GM19324 (cell line): ENCODE results near the gene EDARADD.

Experiments
- ATAC-seq: cut with Tn5 transposase; IDR thresholded peaks from one replicate; pipeline ENCODE4 v1.9.1; 2021; ENCODE audit warnings: mild to moderate bottlenecking, moderate library complexity; ENCODE audit not compliant: unreplicated experiment, low FRiP score

The EDARADD gene

GRCh38 chr1:236391008-236391407, 3.1 kb upstream of the EDARADD start:
- no peak for ATAC-seq

GRCh38 chr1:236392182-236392581, 1.9 kb upstream of the EDARADD start:
- no peak for ATAC-seq

GRCh38 chr1:236394879-236395229, 768 bp downstream of the EDARADD start:
- ATAC-seq: peak; percentile 19

GRCh38 chr1:236395230-236395946, 1.3 kb downstream of the EDARADD start:
- ATAC-seq: peak; percentile 64

- ATAC-seq: no peak
Measured at GRCh38 chr1:236395947-236396664, 2.0 kb downstream of the EDARADD start.

GRCh38 chr1:236396665-236397043, 2.6 kb downstream of the EDARADD start:
- ATAC-seq: no peak

- ATAC-seq: no peak
Measured at GRCh38 chr1:236397173-236397759, 3.2 kb downstream of the EDARADD start.

GRCh38 chr1:236398538-236398937, 4.5 kb downstream of the EDARADD start:
- no peak for ATAC-seq

GRCh38 chr1:236400061-236400603, 6.0 kb downstream of the EDARADD start:
- ATAC-seq: no peak

GRCh38 chr1:236401698-236402097, 7.6 kb downstream of the EDARADD start:
- ATAC-seq: no peak

GRCh38 chr1:236403905-236404696, 10.0 kb downstream of the EDARADD start:
- ATAC-seq: no peak

- ATAC-seq: no peak
Measured at GRCh38 chr1:236407059-236407458, 13.0 kb downstream of the EDARADD start.

GRCh38 chr1:236413688-236414087, 19.6 kb downstream of the EDARADD start:
- no peak for ATAC-seq

GRCh38 chr1:236416165-236416564, 22.1 kb downstream of the EDARADD start:
- no peak for ATAC-seq

GRCh38 chr1:236417336-236417735, 23.2 kb downstream of the EDARADD start:
- no peak for ATAC-seq

GRCh38 chr1:236419502-236419901, 25.4 kb downstream of the EDARADD start:
- ATAC-seq: no peak

- ATAC-seq: no peak
Measured at GRCh38 chr1:236421022-236421421, 26.9 kb downstream of the EDARADD start.

GRCh38 chr1:236421850-236422516, 27.9 kb downstream of the EDARADD start:
- no peak for ATAC-seq

- ATAC-seq: no peak
Measured at GRCh38 chr1:236422517-236422876, 28.4 kb downstream of the EDARADD start.

GRCh38 chr1:236425031-236425663, 31.1 kb downstream of the EDARADD start:
- ATAC-seq: peak; percentile 84
